GM23248 (cell line): ENCODE measurements around the gene ESAM. TPM values are rescaled to one million over a fixed set of nuclear protein-coding genes. Genes with fewer than 3 reads are reported as not detected.

ENCODE experiments used
- DNase-seq: peaks from one replicate; pipeline ENCODE4 v3.0.0-alpha.2; 2015
- H2AFZ ChIP-seq: fragments of 200-600 bp; sonication (generic); 2 replicates; pipeline ENCODE4 v1.6.1; 2016; ENCODE audit warnings: antibody characterized with exemption
- H3F3A ChIP-seq: fragments of 200-600 bp; sonication (generic); 2 replicates; pipeline ENCODE4 v1.6.1; 2016; ENCODE audit warnings: mild to moderate bottlenecking, antibody characterized with exemption, mixed run types; ENCODE audit not compliant: insufficient read depth
- H3K27ac ChIP-seq: fragments of 200-600 bp; sonication (generic); 2 replicates; pipeline ENCODE4 v1.5.1; 2016; ENCODE audit warnings: mild to moderate bottlenecking
- H3K27me3 ChIP-seq: fragments of 200-600 bp; sonication (generic); replicated peaks from 2 replicates; pipeline ENCODE4 v1.6.1; 2016; ENCODE audit warnings: mild to moderate bottlenecking; ENCODE audit not compliant: insufficient read depth
- H3K36me3 ChIP-seq: fragments of 200-600 bp; sonication (generic); 2 replicates; pipeline ENCODE4 v1.6.1; 2016; ENCODE audit warnings: low read depth, mild to moderate bottlenecking
- H3K4me1 ChIP-seq: fragments of 200-600 bp; sonication (generic); 2 replicates; pipeline ENCODE4 v1.6.1; 2016; ENCODE audit warnings: mild to moderate bottlenecking; ENCODE audit not compliant: insufficient read depth
- H3K4me2 ChIP-seq: fragments of 200-600 bp; sonication (generic); one replicate; pipeline ENCODE4 v1.6.1; 2016; ENCODE audit warnings: mild to moderate bottlenecking; ENCODE audit not compliant: unreplicated experiment
- H3K4me3 ChIP-seq: fragments of 200-600 bp; sonication (generic); 2 replicates; pipeline ENCODE4 v1.5.1; 2016; ENCODE audit warnings: mild to moderate bottlenecking
- H3K79me2 ChIP-seq: fragments of 200-600 bp; sonication (generic); 2 replicates; pipeline ENCODE4 v1.6.1; 2016; ENCODE audit warnings: mild to moderate bottlenecking; ENCODE audit not compliant: insufficient read depth
- H3K9ac ChIP-seq: fragments of 200-600 bp; sonication (generic); 2 replicates; pipeline ENCODE4 v1.6.1; 2016; ENCODE audit warnings: mild to moderate bottlenecking
- H3K9me2 ChIP-seq: fragments of 200-600 bp; sonication (generic); 2 replicates; pipeline ENCODE4 v1.6.1; 2016; ENCODE audit warnings: mixed run types, mild to moderate bottlenecking, moderate library complexity; ENCODE audit not compliant: insufficient read depth
- H3K9me3 ChIP-seq: fragments of 200-600 bp; sonication (generic); one replicate; pipeline ENCODE4 v1.6.1; 2017; ENCODE audit warnings: low read depth
- H4K20me1 ChIP-seq: fragments of 200-600 bp; sonication (generic); 2 replicates; pipeline ENCODE4 v1.6.0; 2016; ENCODE audit not compliant: insufficient read depth
- EZH2 ChIP-seq: fragments of 200-600 bp; sonication (generic); IDR thresholded peaks from 2 replicates; pipeline ENCODE4 v1.6.1; 2018; ENCODE audit warnings: antibody characterized with exemption, mild to moderate bottlenecking; ENCODE audit not compliant: insufficient read depth, poor library complexity, severe bottlenecking
- EZH2phosphoT487 ChIP-seq: fragments of 200-600 bp; sonication (generic); IDR thresholded peaks from 2 replicates; pipeline ENCODE4 v1.6.1; 2018; ENCODE audit warnings: antibody characterized with exemption, moderate library complexity, mild to moderate bottlenecking, low read depth; ENCODE audit not compliant: insufficient read depth
- WGBS, 2 experiments: methylation state at CpG; one replicate each; pipeline ENCODE4 v1.1.6; 2015 to 2017; ENCODE audit warnings: low lambda C conversion rate in 2 of 2, low coverage in 1 of 2; ENCODE audit errors: missing lambda C conversion rate in 2 of 2; 5-methylcytosine and 5-hydroxymethylcytosine counted together
- in situ Hi-C: fragments of 300-500 bp; cut with MboI; formaldehyde crosslinking; loops from 2 replicates; pipeline ENCODE4 v1.15.0; 2020
- polyA plus RNA-seq: library from polyadenylated mRNA; unstranded; fragments of >200 nt; fragmentation: Nextera tagmentation; extraction: Ambion mirVana; gene quantifications from 2 replicates; pipeline ENCODE4 v1.2.1, GENCODE V29; 2016
- total RNA-seq: library from RNA; depleted of rRNA; stranded (reverse); fragments of >200 nt; shearing (Covaris generic); gene quantifications from 2 replicates; pipeline ENCODE4 v1.2.3, GENCODE V29; 2014

Gene ESAM
- total and polyA plus RNA-seq, 2 experiments from 2014 or later = not detected

GRCh38 chr11:124725719-124726105, 36.4 kb downstream of the ESAM start:
- H3K27ac ChIP-seq = no peak overlapping the region
- no peak overlapping the region for H3K4me2 ChIP-seq
- TF ChIP-seq EZH2phosphoT487 (no peak), EZH2 (no peak)
- DNase-seq = peak; percentile 63
- H3K79me2 ChIP-seq = no peaks in the 10 kb centered on the region
- no peaks in the 10 kb centered on the region for H3K9me3 ChIP-seq
- H3K9me2 ChIP-seq = no peaks in the 10 kb centered on the region
- H2AFZ ChIP-seq = no peak overlapping the region
- no peak overlapping the region for H3K4me3 ChIP-seq
- peaks cover 5% of the 10 kb centered on the region; the same call in 1 of the 2 replicates for H3K4me1 ChIP-seq
- in situ Hi-C loops = no loop called here
- no peaks in the 10 kb centered on the region for H4K20me1 ChIP-seq
- no peaks in the 10 kb centered on the region for H3F3A ChIP-seq
- H3K36me3 ChIP-seq = no peaks in the 10 kb centered on the region
- peaks cover 56% of the 10 kb centered on the region for H3K27me3 ChIP-seq
- no peak overlapping the region for H3K9ac ChIP-seq
- 24 to 25% methylated on average over 6 of the region's 6 CpGs for WGBS, 2 experiments

- H3K27me3 ChIP-seq = peaks cover 61% of the 10 kb centered on the region
- in situ Hi-C loops = no loop called here
- no peaks in the 10 kb centered on the region for H3K9me3 ChIP-seq
- no peaks in the 10 kb centered on the region for H3F3A ChIP-seq
- H3K27ac ChIP-seq = no peak overlapping the region
- TF ChIP-seq EZH2 (no peak), EZH2phosphoT487 (no peak)
- DNase-seq = no peak
- H3K9me2 ChIP-seq = no peaks in the 10 kb centered on the region
- no peak overlapping the region for H3K4me2 ChIP-seq
- H3K9ac ChIP-seq = no peak overlapping the region
- no peaks in the 10 kb centered on the region for H3K36me3 ChIP-seq
- 28 to 29% methylated on average over 14 of the region's 14 CpGs for WGBS, 2 experiments
- H3K4me1 ChIP-seq = peaks cover 5% of the 10 kb centered on the region; the same call in 1 of the 2 replicates
- no peaks in the 10 kb centered on the region for H3K79me2 ChIP-seq
- no peaks in the 10 kb centered on the region for H4K20me1 ChIP-seq
- H2AFZ ChIP-seq = no peak overlapping the region
- no peak overlapping the region for H3K4me3 ChIP-seq
Observed at GRCh38 chr11:124724979-124725718, 36.9 kb downstream of the ESAM start.

- Histone ChIP-seq H3K27ac (no peak overlapping the region), H3K79me2 (no peaks in the 10 kb centered on the region), H3K27me3 (peaks cover 74% of the 10 kb centered on the region), H3F3A (no peaks in the 10 kb centered on the region), H3K9me3 (no peaks in the 10 kb centered on the region), H4K20me1 (no peaks in the 10 kb centered on the region), H2AFZ (no peak overlapping the region), H3K4me1 (peaks cover 5% of the 10 kb centered on the region; the same call in 1 of the 2 replicates), H3K4me3 (no peak overlapping the region), H3K36me3 (no peaks in the 10 kb centered on the region), H3K9me2 (no peaks in the 10 kb centered on the region), H3K4me2 (no peak overlapping the region), H3K9ac (no peak overlapping the region)
- no peak for TF ChIP-seq EZH2
- no peak for TF ChIP-seq EZH2phosphoT487
- 20 to 31% methylated on average over 6 of the region's 6 CpGs for WGBS, 2 experiments
- in situ Hi-C loops = no loop called here
- no peak for DNase-seq
Observed at GRCh38 chr11:124722176-124722575, 39.9 kb downstream of the ESAM start.

GRCh38 chr11:124719534-124719933, 42.6 kb downstream of the ESAM start:
- Histone ChIP-seq H3K9me2 (no peaks in the 10 kb centered on the region), H2AFZ (no peak overlapping the region), H3K27me3 (peaks cover 94% of the 10 kb centered on the region), H3K4me1 (no peaks in the 10 kb centered on the region), H3K27ac (no peak overlapping the region), H3F3A (no peaks in the 10 kb centered on the region), H4K20me1 (no peaks in the 10 kb centered on the region), H3K4me2 (no peak overlapping the region), H3K4me3 (no peak overlapping the region), H3K36me3 (no peaks in the 10 kb centered on the region), H3K9ac (no peak overlapping the region), H3K79me2 (no peaks in the 10 kb centered on the region), H3K9me3 (no peaks in the 10 kb centered on the region)
- TF ChIP-seq EZH2 (no peak), EZH2phosphoT487 (no peak)
- DNase-seq = no peak
- in situ Hi-C loops = no loop called here
- WGBS, 2 experiments = 0 to 6% methylated on average over 2 of the region's 2 CpGs

- Histone ChIP-seq H3K36me3 (no peaks in the 10 kb centered on the region), H3K27me3 (peaks cover 91% of the 10 kb centered on the region), H3K4me1 (no peaks in the 10 kb centered on the region), H3K27ac (no peak overlapping the region), H3K9ac (no peak overlapping the region), H3K9me2 (no peaks in the 10 kb centered on the region), H3K9me3 (no peaks in the 10 kb centered on the region), H3F3A (no peaks in the 10 kb centered on the region), H3K4me2 (no peak overlapping the region), H3K4me3 (peak overlapping the region; percentile 48; the same call in 1 of the 2 replicates), H4K20me1 (no peaks in the 10 kb centered on the region), H3K79me2 (no peaks in the 10 kb centered on the region), H2AFZ (no peak overlapping the region)
- 5 to 6% methylated on average over 13 to 14 of the region's 14 CpGs for WGBS, 2 experiments
- no peak for TF ChIP-seq EZH2
- TF ChIP-seq EZH2phosphoT487 = 0 out of 2 replicates have a peak, but pooled peaks have one; percentile 8
- in situ Hi-C loops = no loop called here
- no peak for DNase-seq
Observed at GRCh38 chr11:124718801-124719200, 43.3 kb downstream of the ESAM start.
